DND-41 (cell line): ENCODE measurements around the gene SORCS1.

ENCODE experiments used
- ATAC-seq: fragments of 200-7000 bp; cut with Tn5 transposase; 3 replicates; pipeline ENCODE4 v1.9.1; 2021; ENCODE audit warnings: low read depth; ENCODE audit not compliant: insufficient read depth
- DNase-seq: peaks from one replicate; pipeline ENCODE4 v3.0.0-alpha.2; 2020
- H2AFZ ChIP-seq: 2 replicates; pipeline ENCODE4 v1.6.0; 2012; ENCODE audit warnings: low read depth, low read length
- H3K27ac ChIP-seq: 2 replicates; pipeline ENCODE4 v1.5.1; 2012; ENCODE audit warnings: low read length, inconsistent platforms
- H3K27me3 ChIP-seq: fragments of 200-600 bp; sonication (generic); 2 replicates; pipeline ENCODE4 v1.6.0; 2012; ENCODE audit warnings: low read length, mild to moderate bottlenecking, inconsistent platforms; ENCODE audit not compliant: insufficient read depth, poor library complexity
- H3K36me3 ChIP-seq: 2 replicates; pipeline ENCODE4 v1.5.1; 2012; ENCODE audit warnings: low read length, inconsistent platforms; ENCODE audit not compliant: insufficient read depth
- H3K4me1 ChIP-seq: 2 replicates; pipeline ENCODE4 v1.5.1; 2012; ENCODE audit warnings: mild to moderate bottlenecking, low read length; ENCODE audit not compliant: insufficient read depth
- H3K4me2 ChIP-seq: 2 replicates; pipeline ENCODE4 v1.6.0; 2012; ENCODE audit warnings: mild to moderate bottlenecking, moderate library complexity, low read length, inconsistent platforms; ENCODE audit not compliant: insufficient read depth
- H3K4me3 ChIP-seq, 2 experiments: fragments of 200-600 bp in 1 of 2; shearing (Covaris generic) in 1 of 2; 2 replicates each; pipeline ENCODE4 v1.5.1; 2012 to 2016; ENCODE audit warnings: inconsistent platforms in 2 of 2, low read length in 2 of 2, mild to moderate bottlenecking in 2 of 2, low read depth in 1 of 2, moderate library complexity in 1 of 2
- H3K79me2 ChIP-seq: 2 replicates; pipeline ENCODE4 v1.6.0; 2012; ENCODE audit warnings: low read length, inconsistent platforms; ENCODE audit not compliant: insufficient read depth
- H3K9ac ChIP-seq: 2 replicates; pipeline ENCODE4 v1.6.0; 2012; ENCODE audit warnings: low read depth, mild to moderate bottlenecking, inconsistent platforms, low read length, moderate library complexity
- H3K9me3 ChIP-seq: 2 replicates; pipeline ENCODE4 v1.5.1; 2012; ENCODE audit warnings: low read length, moderate library complexity, mild to moderate bottlenecking, inconsistent platforms; ENCODE audit not compliant: insufficient read depth, severe bottlenecking
- H4K20me1 ChIP-seq: 2 replicates; pipeline ENCODE4 v1.6.0; 2012; ENCODE audit warnings: low read length; ENCODE audit not compliant: insufficient read depth
- CTCF ChIP-seq: IDR thresholded peaks from 2 replicates; pipeline ENCODE4 v1.5.1; 2012; ENCODE audit warnings: borderline replicate concordance, low read length, moderate library complexity, mild to moderate bottlenecking; ENCODE audit not compliant: poor library complexity, severe bottlenecking; ENCODE audit errors: extremely low read depth
- EZH2 ChIP-seq: IDR thresholded peaks from 3 replicates; pipeline ENCODE4 v1.6.1; 2012; ENCODE audit warnings: borderline replicate concordance, low read depth, mild to moderate bottlenecking, moderate library complexity, low read length, inconsistent platforms; ENCODE audit not compliant: severe bottlenecking

SORCS1 gene

GRCh38 chr10:106608066-106608465 is 556.4 kb downstream of the SORCS1 start:
- DNase-seq, result no peak
- Histone ChIP-seq H4K20me1 (no peaks in the 10 kb centered on the region), H3K27ac (no peak overlapping the region), H3K9ac (no peak overlapping the region), H3K79me2 (no peaks in the 10 kb centered on the region), H3K4me3 (no peak overlapping the region), H3K27me3 (no peaks in the 10 kb centered on the region), H3K4me2 (no peak overlapping the region), H3K9me3 (no peaks in the 10 kb centered on the region), H2AFZ (no peak overlapping the region), H3K36me3 (no peaks in the 10 kb centered on the region), H3K4me1 (no peaks in the 10 kb centered on the region)
- TF ChIP-seq CTCF (no peak), EZH2 (no peak)
- ATAC-seq, result no peak

GRCh38 chr10:106595281-106595680 is 569.2 kb downstream of the SORCS1 start:
- Histone ChIP-seq H3K36me3 (no peaks in the 10 kb centered on the region), H3K4me3 (no peak overlapping the region), H3K79me2 (no peaks in the 10 kb centered on the region), H2AFZ (no peak overlapping the region), H3K27ac (no peak overlapping the region), H4K20me1 (no peaks in the 10 kb centered on the region), H3K9me3 (no peaks in the 10 kb centered on the region), H3K4me2 (no peak overlapping the region), H3K4me1 (no peaks in the 10 kb centered on the region), H3K9ac (no peak overlapping the region), H3K27me3 (no peaks in the 10 kb centered on the region)
- DNase-seq (no peak), ATAC-seq (no peak)
- TF ChIP-seq CTCF (no peak), EZH2 (no peak)

GRCh38 chr10:106593876-106594275 is 570.6 kb downstream of the SORCS1 start:
- H2AFZ ChIP-seq, result no peak overlapping the region
- H3K4me2 ChIP-seq, result no peak overlapping the region
- DNase-seq (no peak), ATAC-seq (no peak)
- H3K9me3 ChIP-seq, result no peaks in the 10 kb centered on the region
- no peak overlapping the region for H3K27ac ChIP-seq
- no peak overlapping the region for H3K9ac ChIP-seq
- no peaks in the 10 kb centered on the region for H3K4me1 ChIP-seq
- no peak overlapping the region for H3K4me3 ChIP-seq
- no peaks in the 10 kb centered on the region for H3K36me3 ChIP-seq
- no peak for TF ChIP-seq EZH2
- H3K27me3 ChIP-seq, result no peaks in the 10 kb centered on the region
- no peaks in the 10 kb centered on the region for H4K20me1 ChIP-seq
- H3K79me2 ChIP-seq, result no peaks in the 10 kb centered on the region

GRCh38 chr10:106592396-106592795 is 572.1 kb downstream of the SORCS1 start:
- H3K27me3 ChIP-seq, result no peaks in the 10 kb centered on the region
- H3K79me2 ChIP-seq, result no peaks in the 10 kb centered on the region
- TF ChIP-seq EZH2 (no peak), CTCF (no peak)
- no peak overlapping the region for H2AFZ ChIP-seq
- no peaks in the 10 kb centered on the region for H3K9me3 ChIP-seq
- H3K36me3 ChIP-seq, result no peaks in the 10 kb centered on the region
- H3K4me2 ChIP-seq, result no peak overlapping the region
- H3K27ac ChIP-seq, result no peak overlapping the region
- H3K4me3 ChIP-seq, result no peak overlapping the region
- H4K20me1 ChIP-seq, result no peaks in the 10 kb centered on the region
- no peaks in the 10 kb centered on the region for H3K4me1 ChIP-seq
- DNase-seq (no peak), ATAC-seq (no peak)
- no peak overlapping the region for H3K9ac ChIP-seq
